ENCODE results near the gene KRT78. TPM values are rescaled to one million over a fixed set of nuclear protein-coding genes. Genes with fewer than 3 reads are reported as not detected.

The KRT78 gene
- total and polyA plus RNA-seq, 2 donors (not counting 1 experiment from before 2014, with no cell fraction given): not detected

DNA sequence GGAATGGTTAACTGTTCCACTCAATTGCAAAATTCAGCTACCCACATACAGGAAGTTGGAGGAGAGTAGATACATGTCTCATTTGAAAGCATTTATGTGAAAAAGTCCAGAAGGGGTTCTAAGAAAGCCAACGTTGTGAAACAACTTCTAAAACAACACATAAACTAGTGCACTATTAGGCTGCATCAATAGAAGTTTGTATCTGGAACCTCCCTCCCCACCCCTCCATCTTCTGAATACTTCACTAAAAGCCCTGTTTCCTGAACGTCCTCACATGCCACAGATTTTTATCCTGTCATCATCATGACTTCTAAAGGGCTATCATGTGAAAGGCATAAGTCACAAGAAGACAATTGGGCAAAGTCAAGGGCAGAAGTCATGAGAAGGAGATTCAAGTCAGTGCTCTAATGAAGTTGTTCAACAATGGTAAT is 20.2 kb downstream of the KRT78 start:
- TF ChIP-seq, protein P1, sequence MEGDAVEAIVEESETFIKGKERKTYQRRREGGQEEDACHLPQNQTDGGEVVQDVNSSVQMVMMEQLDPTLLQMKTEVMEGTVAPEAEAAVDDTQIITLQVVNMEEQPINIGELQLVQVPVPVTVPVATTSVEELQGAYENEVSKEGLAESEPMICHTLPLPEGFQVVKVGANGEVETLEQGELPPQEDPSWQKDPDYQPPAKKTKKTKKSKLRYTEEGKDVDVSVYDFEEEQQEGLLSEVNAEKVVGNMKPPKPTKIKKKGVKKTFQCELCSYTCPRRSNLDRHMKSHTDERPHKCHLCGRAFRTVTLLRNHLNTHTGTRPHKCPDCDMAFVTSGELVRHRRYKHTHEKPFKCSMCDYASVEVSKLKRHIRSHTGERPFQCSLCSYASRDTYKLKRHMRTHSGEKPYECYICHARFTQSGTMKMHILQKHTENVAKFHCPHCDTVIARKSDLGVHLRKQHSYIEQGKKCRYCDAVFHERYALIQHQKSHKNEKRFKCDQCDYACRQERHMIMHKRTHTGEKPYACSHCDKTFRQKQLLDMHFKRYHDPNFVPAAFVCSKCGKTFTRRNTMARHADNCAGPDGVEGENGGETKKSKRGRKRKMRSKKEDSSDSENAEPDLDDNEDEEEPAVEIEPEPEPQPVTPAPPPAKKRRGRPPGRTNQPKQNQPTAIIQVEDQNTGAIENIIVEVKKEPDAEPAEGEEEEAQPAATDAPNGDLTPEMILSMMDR (IDR thresholded peaks at IDR 0.05): no peak
- TF ChIP-seq EZH2 (IDR thresholded peaks at IDR 0.05; ENCODE audit: borderline replicate concordance, insufficient read depth, low read depth, low read length, poor library complexity, severe bottlenecking): no peak
- Mint-ChIP-seq H3K4me3 (no peak overlapping the region), H3K27me3 (peaks cover 27% of the 10 kb centered on the region), H3K9me3 (ENCODE audit: insufficient read depth) (no peaks in the 10 kb centered on the region), H3K4me1 (no peaks in the 10 kb centered on the region), H3K27ac (no peak overlapping the region)
- Histone ChIP-seq H4K20me1 (ENCODE audit: control insufficient read depth, insufficient read depth, low read length, poor library complexity, severe bottlenecking) (no peaks in the 10 kb centered on the region), H3K4me1 (ENCODE audit: control insufficient read depth in 2 of 2, insufficient read depth in 2 of 2, low read length in 2 of 2) (no peaks in the 10 kb centered on the region), H3K79me2 (ENCODE audit: control insufficient read depth, insufficient read depth, low read length) (no peaks in the 10 kb centered on the region), H3K27me3 (replicated peaks in 1 of 4; ENCODE audit: control extremely low read depth in 1 of 4, control insufficient read depth in 3 of 4, insufficient read depth in 4 of 4, low read length in 3 of 4) (peaks cover 0 to 8% (median 0%) of the 10 kb centered on the region in 4 experiments), H2AFZ (ENCODE audit: insufficient read depth, low read depth, low read length, poor library complexity, severe bottlenecking) (no peak overlapping the region), H3K4me3 (ENCODE audit: control extremely low read depth in 1 of 5, extremely low read depth in 1 of 5, insufficient read depth in 1 of 5, low read depth in 2 of 5, low read length in 4 of 5) (no peak overlapping the region), H3K4me2 (replicated peaks; ENCODE audit: low read depth, low read length, poor library complexity, severe bottlenecking) (no peak overlapping the region), H3K9ac (ENCODE audit: low read length) (no peak overlapping the region), H3K9me3 (ENCODE audit: control extremely low read depth in 1 of 3, control insufficient read depth in 2 of 3, insufficient read depth in 1 of 3, low read length in 2 of 3) (no peaks in the 10 kb centered on the region), H3K36me3 (replicated peaks in 1 of 2; ENCODE audit: control extremely low read depth in 1 of 2, control insufficient read depth in 1 of 2, extremely low read depth in 1 of 2, insufficient read depth in 2 of 2, low read length in 1 of 2) (no peaks in the 10 kb centered on the region), H3K27ac (ENCODE audit: low read length in 2 of 2) (no peak overlapping the region)
- intact Hi-C loops (cut with micrococcal nuclease): no loop called here
- CTCF ChIA-PET: no interaction called here
- no peak for ATAC-seq (ENCODE audit: low read depth)
- POLR2A ChIA-PET: no interaction called here
- WGBS (ENCODE audit: insufficient coverage): 20% methylated on average over 2 of the region's 2 CpGs
- no peak for DNase-seq

GRCh38 chr12:52828156-52828555 is 20.6 kb downstream of the KRT78 start:
- ATAC-seq (ENCODE audit: low read depth) (no peak), DNase-seq (no peak)
- no peak for TF ChIP-seq EZH2 (IDR thresholded peaks at IDR 0.05; ENCODE audit: borderline replicate concordance, insufficient read depth, low read depth, low read length, poor library complexity, severe bottlenecking)
- TF ChIP-seq, protein P1 (IDR thresholded peaks at IDR 0.05): no peak
- Mint-ChIP-seq H3K4me3 (no peak overlapping the region), H3K4me1 (no peaks in the 10 kb centered on the region), H3K27me3 (peaks cover 31% of the 10 kb centered on the region), H3K27ac (no peak overlapping the region), H3K9me3 (ENCODE audit: insufficient read depth) (no peaks in the 10 kb centered on the region)
- H2AFZ ChIP-seq (ENCODE audit: insufficient read depth, low read depth, low read length, poor library complexity, severe bottlenecking): no peak overlapping the region
- H3K79me2 ChIP-seq (ENCODE audit: control insufficient read depth, insufficient read depth, low read length): no peaks in the 10 kb centered on the region
- intact Hi-C loops (cut with micrococcal nuclease): no loop called here
- H3K4me3 ChIP-seq (ENCODE audit: control extremely low read depth in 1 of 5, extremely low read depth in 1 of 5, insufficient read depth in 1 of 5, low read depth in 2 of 5, low read length in 4 of 5): no peak overlapping the region
- no peaks in the 10 kb centered on the region for H4K20me1 ChIP-seq (ENCODE audit: control insufficient read depth, insufficient read depth, low read length, poor library complexity, severe bottlenecking)
- no peak overlapping the region for H3K27ac ChIP-seq (ENCODE audit: low read length in 2 of 2)
- ChIA-PET POLR2A (no interaction called here), CTCF (no interaction called here)
- no peaks in the 10 kb centered on the region for H3K9me3 ChIP-seq (ENCODE audit: control extremely low read depth in 1 of 3, control insufficient read depth in 2 of 3, insufficient read depth in 1 of 3, low read length in 2 of 3)
- no peaks in the 10 kb centered on the region for H3K36me3 ChIP-seq (replicated peaks in 1 of 2; ENCODE audit: control extremely low read depth in 1 of 2, control insufficient read depth in 1 of 2, extremely low read depth in 1 of 2, insufficient read depth in 2 of 2, low read length in 1 of 2)
- no peaks in the 10 kb centered on the region for H3K4me1 ChIP-seq (ENCODE audit: control insufficient read depth in 2 of 2, insufficient read depth in 2 of 2, low read length in 2 of 2)
- H3K4me2 ChIP-seq (replicated peaks; ENCODE audit: low read depth, low read length, poor library complexity, severe bottlenecking): no peak overlapping the region
- peaks cover 0 to 8% (median 0%) of the 10 kb centered on the region in 4 experiments for H3K27me3 ChIP-seq (replicated peaks in 1 of 4; ENCODE audit: control extremely low read depth in 1 of 4, control insufficient read depth in 3 of 4, insufficient read depth in 4 of 4, low read length in 3 of 4)
- no peak overlapping the region for H3K9ac ChIP-seq (ENCODE audit: low read length)
